GM12801 (cell line): Measurements from ENCODE around the gene RAPGEF1.

ENCODE experiments used
- TF ChIP-seq, protein P1 (sequence below): IDR thresholded peaks from one replicate; pipeline ENCODE4 v1.5.1; 2011; ENCODE audit warnings: control low read depth; ENCODE audit not compliant: insufficient read length; ENCODE audit errors: extremely low read depth

The RAPGEF1 gene

GRCh38 chr9:131739959-131740648 lies at the start of gene RAPGEF1:
Gene RAPGEF1, minus strand, starts transcription at chr9:131740076. Its CDS starts 246 bp downstream, at chr9:131739830.
- TF ChIP-seq, protein P1, sequence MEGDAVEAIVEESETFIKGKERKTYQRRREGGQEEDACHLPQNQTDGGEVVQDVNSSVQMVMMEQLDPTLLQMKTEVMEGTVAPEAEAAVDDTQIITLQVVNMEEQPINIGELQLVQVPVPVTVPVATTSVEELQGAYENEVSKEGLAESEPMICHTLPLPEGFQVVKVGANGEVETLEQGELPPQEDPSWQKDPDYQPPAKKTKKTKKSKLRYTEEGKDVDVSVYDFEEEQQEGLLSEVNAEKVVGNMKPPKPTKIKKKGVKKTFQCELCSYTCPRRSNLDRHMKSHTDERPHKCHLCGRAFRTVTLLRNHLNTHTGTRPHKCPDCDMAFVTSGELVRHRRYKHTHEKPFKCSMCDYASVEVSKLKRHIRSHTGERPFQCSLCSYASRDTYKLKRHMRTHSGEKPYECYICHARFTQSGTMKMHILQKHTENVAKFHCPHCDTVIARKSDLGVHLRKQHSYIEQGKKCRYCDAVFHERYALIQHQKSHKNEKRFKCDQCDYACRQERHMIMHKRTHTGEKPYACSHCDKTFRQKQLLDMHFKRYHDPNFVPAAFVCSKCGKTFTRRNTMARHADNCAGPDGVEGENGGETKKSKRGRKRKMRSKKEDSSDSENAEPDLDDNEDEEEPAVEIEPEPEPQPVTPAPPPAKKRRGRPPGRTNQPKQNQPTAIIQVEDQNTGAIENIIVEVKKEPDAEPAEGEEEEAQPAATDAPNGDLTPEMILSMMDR, result no peak

GRCh38 chr9:131788851-131789250 lies 49.0 kb upstream of the RAPGEF1 start:
- TF ChIP-seq, protein P1, result no peak

GRCh38 chr9:131787838-131788237 lies 48.0 kb upstream of the RAPGEF1 start:
- TF ChIP-seq, protein P1, result no peak

DNA sequence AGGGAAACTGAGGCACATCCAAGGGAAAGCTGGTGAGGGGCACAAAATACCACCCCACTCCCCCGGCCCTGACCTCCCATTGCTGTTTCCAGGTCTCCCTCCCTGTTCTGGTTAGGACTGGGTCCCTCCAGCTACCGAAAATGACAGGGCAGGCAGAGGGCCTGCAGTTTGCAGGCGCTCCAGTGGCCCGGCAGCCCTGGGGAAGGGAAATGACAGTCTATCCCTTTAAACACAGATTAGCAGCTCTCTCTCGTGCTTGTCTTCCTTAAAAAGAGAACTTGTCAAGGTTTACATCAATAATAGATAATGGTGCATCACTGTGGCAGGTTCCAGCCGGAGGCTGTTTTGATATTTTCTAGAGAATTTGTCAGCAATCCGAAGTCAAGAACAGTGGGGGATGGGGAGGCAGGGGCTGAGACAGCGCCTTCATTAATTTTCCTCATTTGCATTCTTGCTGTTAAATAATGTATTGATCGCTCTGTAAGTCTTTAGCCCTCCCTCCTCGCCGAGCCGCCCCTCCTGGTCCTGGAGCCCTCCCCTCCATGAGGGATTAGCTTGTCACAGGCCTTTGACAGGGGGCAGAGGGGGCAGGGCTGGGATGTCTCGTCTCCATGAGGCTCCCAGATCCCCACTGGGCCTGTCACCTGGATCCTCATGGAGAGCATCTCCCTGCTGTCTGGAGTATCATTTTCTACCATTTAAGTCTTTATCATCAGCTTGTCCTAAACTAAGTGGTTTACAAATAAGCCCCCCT lies 45.0 kb upstream of the RAPGEF1 start:
- TF ChIP-seq, protein P1, result no peak

DNA sequence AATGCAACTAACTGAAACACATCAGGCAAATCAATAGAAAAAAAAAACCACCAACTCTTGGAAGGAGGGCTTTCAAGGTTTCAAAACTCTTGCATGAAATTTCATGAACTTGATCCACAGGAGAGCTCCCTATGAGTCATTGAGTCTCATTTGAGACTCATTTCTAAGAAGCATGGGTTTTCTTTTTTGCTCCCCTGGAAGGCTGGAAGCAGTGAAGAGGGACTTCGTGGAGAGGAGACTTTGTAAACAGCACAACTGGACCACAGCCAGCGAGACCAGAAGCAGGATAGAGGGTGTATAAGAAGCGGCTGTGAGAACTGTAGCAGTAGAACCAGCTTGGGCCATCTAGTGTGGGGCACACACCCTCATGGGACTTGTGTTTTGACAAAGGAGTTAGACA lies 41.2 kb upstream of the RAPGEF1 start:
- TF ChIP-seq, protein P1, result no peak

- TF ChIP-seq, protein P1, result no peak
These were observed 36.6 kb upstream of the RAPGEF1 start for GRCh38 chr9:131776473-131776872.

GRCh38 chr9:131776036-131776435 lies 36.2 kb upstream of the RAPGEF1 start:
- TF ChIP-seq, protein P1, result no peak
